ENCODE measurements around the gene MIF4GD. TPM values are rescaled to one million over a fixed set of nuclear protein-coding genes. Genes with fewer than 3 reads are reported as not detected.

MIF4GD gene
- total RNA-seq, 2 donors from 2014 or later: 14.1 to 31.4 TPM

- H3K4me3 ChIP-seq: no peak overlapping the region
- TF ChIP-seq POLR2A (IDR thresholded peaks at IDR 0.05): no peak
- 96% methylated on average over 5 of the region's 5 CpGs for WGBS
- no peak for DNase-seq (ENCODE audit: low spot score)
- no peaks in the 10 kb centered on the region for H3K27me3 ChIP-seq (replicated peaks; ENCODE audit: insufficient read depth)
- intact Hi-C loops (cut with DNase I): no loop called here
- no peak overlapping the region for H3K27ac ChIP-seq
- no peaks in the 10 kb centered on the region for H3K4me1 ChIP-seq (replicated peaks)
- no peaks in the 10 kb centered on the region for H3K9me3 ChIP-seq
- peaks cover 0 to 9% of the 10 kb centered on the region in 2 donors for H3K36me3 ChIP-seq
Measured at GRCh38 chr17:75316253-75316652, 45.2 kb upstream of the MIF4GD start.

GRCh38 chr17:75315541-75316243 lies 44.7 kb upstream of the MIF4GD start:
- H3K27ac ChIP-seq: no peak overlapping the region
- TF ChIP-seq POLR2AphosphoS5 (IDR thresholded peaks at IDR 0.05): no peak
- TF ChIP-seq POLR2A (IDR thresholded peaks at IDR 0.05): no peak
- no peak for TF ChIP-seq CTCF (IDR thresholded peaks at IDR 0.05)
- peaks cover 0 to 9% of the 10 kb centered on the region in 2 donors for H3K36me3 ChIP-seq
- no peaks in the 10 kb centered on the region for H3K9me3 ChIP-seq
- intact Hi-C loops (cut with DNase I): no loop called here
- no peaks in the 10 kb centered on the region for H3K4me1 ChIP-seq (replicated peaks)
- H3K4me3 ChIP-seq: no peak overlapping the region
- H3K27me3 ChIP-seq (replicated peaks; ENCODE audit: insufficient read depth): no peaks in the 10 kb centered on the region
- 88% methylated on average over 19 of the region's 19 CpGs for WGBS
- DNase-seq (ENCODE audit: low spot score): no peak

- Histone ChIP-seq H3K36me3 (no peaks in the 10 kb centered on the region), H3K4me3 (no peak overlapping the region), H3K4me1 (replicated peaks) (no peaks in the 10 kb centered on the region), H3K27me3 (replicated peaks; ENCODE audit: insufficient read depth) (no peaks in the 10 kb centered on the region), H3K27ac (no peak overlapping the region), H3K9me3 (no peaks in the 10 kb centered on the region)
- DNase-seq (ENCODE audit: low spot score): no peak
- no peak for TF ChIP-seq POLR2AphosphoS5 (IDR thresholded peaks at IDR 0.05)
- TF ChIP-seq CTCF (IDR thresholded peaks at IDR 0.05): no peak
- TF ChIP-seq POLR2A (IDR thresholded peaks at IDR 0.05): no peak
- intact Hi-C loops (cut with DNase I): no loop called here
- 76% methylated on average over 14 of the region's 14 CpGs for WGBS
Measured at GRCh38 chr17:75313941-75314551, 43.0 kb upstream of the MIF4GD start.

GRCh38 chr17:75308732-75309629 lies 38.0 kb upstream of the MIF4GD start:
- 71% methylated on average over 20 of the region's 20 CpGs for WGBS

More at GRCh38 chr17:75308732-75309629, 38.0 kb upstream of the MIF4GD start:
- TF ChIP-seq POLR2A (IDR thresholded peaks at IDR 0.05) (no peak), CTCF (IDR thresholded peaks at IDR 0.05) (no peak), POLR2AphosphoS5 (IDR thresholded peaks at IDR 0.05) (no peak)
- Histone ChIP-seq H3K4me3 (no peak overlapping the region), H3K9me3 (no peaks in the 10 kb centered on the region), H3K27me3 (replicated peaks; ENCODE audit: insufficient read depth) (no peaks in the 10 kb centered on the region), H3K4me1 (replicated peaks) (no peaks in the 10 kb centered on the region), H3K27ac (no peak overlapping the region), H3K36me3 (no peaks in the 10 kb centered on the region)
- intact Hi-C loops (cut with DNase I): no loop called here
- no peak for DNase-seq (ENCODE audit: low spot score)

All from prostate gland (tissue), 2 donors.